K562 (cell line): ENCODE data around the gene HELZ2. TPM values are rescaled to one million over a fixed set of nuclear protein-coding genes. Genes with fewer than 3 reads are reported as not detected.

Source experiments
- ATAC-seq: fragments of 200-7000 bp; cut with Tn5 transposase; 3 replicates; pipeline ENCODE4 v1.9.1; 2020; ENCODE audit warnings: moderate library complexity
- BruUV-seq: library from RNA; stranded (reverse); fragments of 400-500 nt; replicated peaks from 2 replicates; lab custom pipeline; 2021; lab: Mats Ljungman, UMichigan
- CTCF ChIA-PET: fragments of 300-600 bp; formaldehyde crosslinking; extraction: SDS; loops from one replicate; lab custom pipeline; 2021; ENCODE audit warnings: low intra/inter-chr PET ratio; lab: Yijun Ruan, JAX
- POLR2A ChIA-PET: fragments of 300-600, 350-650 bp; sonication (Branson Sonifier 250); formaldehyde crosslinking; extraction: SDS; loops from one replicate; lab custom pipeline; 2021; ENCODE audit warnings: antibody characterized with exemption, inconsistent platforms; lab: Yijun Ruan, JAX
- DNase-seq, 4 experiments: peaks; one replicate each; pipeline versions ENCODE4 v3.0.0 to v3.0.0-alpha.2; 2011 to 2018; ENCODE audit warnings: low spot score in 3 of 4, mixed read lengths in 3 of 4; ENCODE audit errors: extremely low read depth in 1 of 4
- FAIRE-seq: peaks from 2 replicates; lab custom pipeline; 2011; peaks lifted over from hg19 to GRCh38; lab: Jason Lieb, UNC
- H2AFZ ChIP-seq: 2 replicates; pipeline ENCODE4 v1.6.0; 2011; ENCODE audit warnings: low read depth, low read length, control low read depth, inconsistent platforms
- H3K27ac ChIP-seq: fragments of 200-600 bp; 3 replicates; pipeline ENCODE4 v1.8.0; 2011; ENCODE audit warnings: low read depth, mild to moderate bottlenecking, control low read depth, inconsistent platforms, low read length, moderate library complexity, mixed read lengths; ENCODE audit errors: extremely low read depth
- H3K27me3 ChIP-seq, 2 experiments: fragments of 300-600 bp in 1 of 2; 2 replicates in 1 of 2; 3 replicates in 1 of 2; pipeline versions ENCODE4 v1.6.0 to v1.8.0; 2011; ENCODE audit warnings: inconsistent platforms in 2 of 2, low read length in 2 of 2, mild to moderate bottlenecking in 1 of 2, mixed read lengths in 1 of 2, moderate library complexity in 1 of 2; ENCODE audit not compliant: control insufficient read depth in 2 of 2, insufficient read depth in 2 of 2
- H3K36me3 ChIP-seq: fragments of 300-600 bp; 3 replicates; pipeline ENCODE4 v1.8.0; 2011; ENCODE audit warnings: mild to moderate bottlenecking, low read length, inconsistent platforms; ENCODE audit not compliant: control insufficient read depth, insufficient read depth
- H3K4me1 ChIP-seq, 2 experiments: fragments of 200-600 bp in 1 of 2; replicated peaks in 1 of 2; 2 replicates in 1 of 2; 3 replicates in 1 of 2; pipeline versions ENCODE4 v1.5.1 to v1.8.0; 2011; ENCODE audit warnings: inconsistent platforms in 2 of 2, low read length in 2 of 2, mild to moderate bottlenecking in 1 of 2, mixed read lengths in 1 of 2, moderate library complexity in 1 of 2; ENCODE audit not compliant: control insufficient read depth in 2 of 2, insufficient read depth in 2 of 2
- H3K4me2 ChIP-seq: 2 replicates; pipeline ENCODE4 v1.6.1; 2011; ENCODE audit warnings: low read length, control low read depth, inconsistent platforms, mixed read lengths; ENCODE audit not compliant: insufficient read depth
- H3K4me3 ChIP-seq: fragments of 200-600 bp; sonication (generic), shearing (Covaris generic); 2 replicates; pipeline ENCODE4 v1.5.1; 2016; ENCODE audit warnings: control low read depth, inconsistent platforms
- H3K79me2 ChIP-seq: fragments of 200-600 bp; 3 replicates; pipeline ENCODE4 v1.8.0; 2011; ENCODE audit warnings: low read length, inconsistent platforms; ENCODE audit not compliant: control insufficient read depth, insufficient read depth
- H3K9ac ChIP-seq, 2 experiments: 2 replicates each; pipeline versions ENCODE4 v1.6.0 to v1.6.1; 2011; ENCODE audit warnings: low read depth in 2 of 2, low read length in 2 of 2, control low read depth in 1 of 2, inconsistent platforms in 1 of 2, mild to moderate bottlenecking in 1 of 2, mixed read lengths in 1 of 2; ENCODE audit not compliant: insufficient read depth in 1 of 2
- H3K9me1 ChIP-seq: one replicate; pipeline ENCODE4 v1.6.0; 2011; ENCODE audit warnings: inconsistent platforms, mild to moderate bottlenecking, low read length, moderate library complexity; ENCODE audit not compliant: control insufficient read depth, insufficient read depth
- H3K9me3 ChIP-seq: replicated peaks from 2 replicates; pipeline ENCODE4 v1.5.1; 2011; ENCODE audit warnings: low read depth, low read length, inconsistent platforms; ENCODE audit not compliant: control insufficient read depth, insufficient read depth
- H4K20me1 ChIP-seq: replicated peaks from 2 replicates; pipeline ENCODE4 v1.6.1; 2011; ENCODE audit warnings: low read length, inconsistent platforms, mixed read lengths; ENCODE audit not compliant: control insufficient read depth, insufficient read depth
- CREB3 ChIP-seq: fragments of 450-650 bp; conservative IDR thresholded peaks from 2 replicates; pipeline ENCODE4 v1.6.1; 2016; ENCODE audit warnings: missing genetic modification characterization, low read depth, mild to moderate bottlenecking, missing compliant biosample characterization, moderate library complexity
- DLX4 ChIP-seq: fragments of 250-450 bp; sonication (Bioruptor Pico); IDR thresholded peaks from 2 replicates; pipeline ENCODE4 v1.6.1; 2021; ENCODE audit warnings: mild to moderate bottlenecking
- FOXP1 ChIP-seq: sonication (generic); formaldehyde crosslinking; IDR thresholded peaks from 2 replicates; pipeline ENCODE4 v1.8.0; 2022; ENCODE audit warnings: mild to moderate bottlenecking, missing genetic modification reagents
- FOXP4 ChIP-seq: sonication (generic); formaldehyde crosslinking; IDR thresholded peaks from 2 replicates; pipeline ENCODE4 v1.8.0; 2022; ENCODE audit warnings: mild to moderate bottlenecking, missing genetic modification reagents, borderline replicate concordance
- HOXB6 ChIP-seq: fragments of 250-450 bp; sonication (Bioruptor Pico); IDR thresholded peaks from 2 replicates; pipeline ENCODE4 v1.5.1; 2022; ENCODE audit warnings: mild to moderate bottlenecking, borderline replicate concordance
- HSF4 ChIP-seq: fragments of 250-450 bp; sonication (Bioruptor Pico); IDR thresholded peaks from 2 replicates; pipeline ENCODE4 v2.1.2; 2022; ENCODE audit warnings: mild to moderate bottlenecking, moderate library complexity, borderline replicate concordance
- KAT8 ChIP-seq: fragments of 450-650 bp; IDR thresholded peaks from 2 replicates; pipeline ENCODE4 v1.6.1; 2016; ENCODE audit warnings: low read depth, mild to moderate bottlenecking
- SREBF2 ChIP-seq: sonication (generic); formaldehyde crosslinking; IDR thresholded peaks from 2 replicates; pipeline ENCODE4 v1.4.0; 2020; ENCODE audit warnings: mild to moderate bottlenecking, missing genetic modification reagents
- ZBTB33 ChIP-seq: sonication (generic); formaldehyde crosslinking; IDR thresholded peaks from 2 replicates; pipeline ENCODE4 v1.8.1; 2023; ENCODE audit warnings: mild to moderate bottlenecking, missing genetic modification reagents
- ZKSCAN1 ChIP-seq: fragments of 150-350 bp; IDR thresholded peaks from 2 replicates; pipeline ENCODE4 v1.6.1; 2016; ENCODE audit warnings: low read depth, low read length
- ZNF41 ChIP-seq: fragments of 250-450 bp; sonication (Bioruptor Pico); conservative IDR thresholded peaks from 2 replicates; pipeline ENCODE4 v1.4.0; 2020; ENCODE audit warnings: mild to moderate bottlenecking
- ZNF431 ChIP-seq: sonication (generic); formaldehyde crosslinking; IDR thresholded peaks from 2 replicates; pipeline ENCODE4 v1.8.0; 2022; ENCODE audit warnings: mild to moderate bottlenecking, missing genetic modification reagents
- ZNF76 ChIP-seq: fragments of 250-450 bp; sonication (Bioruptor Pico); IDR thresholded peaks from 2 replicates; pipeline ENCODE4 v1.4.0; 2020; ENCODE audit warnings: mild to moderate bottlenecking, moderate library complexity, borderline replicate concordance
- WGBS: fragments of 100-300 bp; shearing (Covaris generic); methylation state at CpG from one replicate; pipeline ENCODE4 v1.1.6; 2016; ENCODE audit warnings: low coverage, mixed read lengths; ENCODE audit not compliant: insufficient coverage; ENCODE audit errors: missing lambda C conversion rate; 5-methylcytosine and 5-hydroxymethylcytosine counted together
- in situ Hi-C: fragments of 300-500 bp; cut with MboI; formaldehyde crosslinking; loops from 4 replicates; pipeline ENCODE4 v1.15.0; 2018; ENCODE audit warnings: inconsistent platforms, mixed read lengths
- intact Hi-C: fragments of 100-400 bp; cut with micrococcal nuclease; formaldehyde crosslinking; loops from 2 replicates; pipeline ENCODE4 v1.14.2; 2022
- polyA plus RNA-seq, 8 experiments: library from polyadenylated mRNA; depleted of rRNA in 4 of 8; stranded (reverse) in 5 of 8; unstranded in 3 of 8; fragments of >200 nt; fragmentation: Nextera tagmentation in 2 of 8; fragmentation: Illumina TruSeq in 1 of 8; extraction: Ambion mirVana in 2 of 8; extraction: Trizol in 1 of 8; gene quantifications; 2 replicates each; pipeline versions ENCODE4 v1.2.1 to v1.2.3, GENCODE V29; 2011 to 2014; ENCODE audit warnings: inconsistent platforms in 1 of 8, missing spikeins in 1 of 8
- total RNA-seq, 7 experiments: library from RNA; depleted of rRNA in 6 of 7; stranded (reverse); fragments of >200 nt in 6 of 7; fragmentation: Illumina TruSeq in 2 of 7; extraction: Trizol in 2 of 7; gene quantifications; 2 replicates each; pipeline versions ENCODE4 v1.2.1 to v1.2.3, GENCODE V29; 2011 to 2021; ENCODE audit warnings: low replicate concordance in 1 of 7

HELZ2 gene
- total and polyA plus RNA-seq, 9 of the 15 experiments (the other 6 are each of a cell fraction or from before 2014, with no cell fraction given): 0.03 to 7.8 (median 2.9) TPM; not detected in 1

GRCh38 chr20:63534831-63535651 lies 39.0 kb downstream of the HELZ2 start:
- H3K4me1 ChIP-seq: peaks cover 6 to 80% of the 10 kb centered on the region in 2 experiments; a peak in 4 of 5 replicates
- no peak overlapping the region for H3K4me2 ChIP-seq
- no peaks in the 10 kb centered on the region for H3K9me3 ChIP-seq
- H3K4me3 ChIP-seq: no peak overlapping the region
- DNase-seq (peak in 1 of 4 experiments; percentile 31), ATAC-seq (no peak), FAIRE-seq (no peak)
- in situ Hi-C loops: no loop called here
- 29% methylated on average over 38 of the region's 49 CpGs for WGBS
- intact Hi-C loops: loop anchor here (5.0 to 10.0 kb wide), 3 partner anchors 120 to 502 kb away; partner anchors contain the start of genes ARFRP1, C20orf204, RTEL1 and STMN3
- H3K9me1 ChIP-seq: no peaks in the 10 kb centered on the region
- H3K27ac ChIP-seq: no peak overlapping the region
- peaks cover 3% of the 10 kb centered on the region; the same call in 1 of the 2 replicates for H4K20me1 ChIP-seq
- H3K36me3 ChIP-seq: no peaks in the 10 kb centered on the region
- BruUV-seq: no TSS peak
- ChIA-PET POLR2A (interaction anchor here (0.5 to 2.2 kb wide), 4 partner anchors 11 to 546 kb away, joined by 3 to 27 read pairs (median 5); partner anchors contain the start of gene PPDPF), CTCF (no interaction called here)
- peaks cover 0 to 31% of the 10 kb centered on the region in 2 experiments; a peak in 3 of 5 replicates for H3K27me3 ChIP-seq
- H3K9ac ChIP-seq: peak overlapping the region in 1 of 2 experiments; percentile 43; a peak in 1 of 4 replicates
- no peaks in the 10 kb centered on the region for H3K79me2 ChIP-seq
- no peak overlapping the region for H2AFZ ChIP-seq
- TF ChIP-seq HSF4 (CRISPR knock-in tag) (no peak), HOXB6 (no peak), ZNF431 (CRISPR knock-in tag) (peak; percentile 67; the same call in 1 of the 2 replicates), KAT8 (no peak), ZBTB33 (peak; percentile 87), CREB3 (no peak), ZNF41 (CRISPR knock-in tag) (no peak), FOXP1 (peak; percentile 70; the same call in 1 of the 2 replicates), FOXP4 (CRISPR knock-in tag) (peak; percentile 93; the same call in 1 of the 2 replicates), ZNF76 (CRISPR knock-in tag) (no peak), SREBF2 (CRISPR knock-in tag) (no peak), ZKSCAN1 (no peak), DLX4 (no peak)
